Measurements from ENCODE around the gene GDAP2.

Gene GDAP2

DNA sequence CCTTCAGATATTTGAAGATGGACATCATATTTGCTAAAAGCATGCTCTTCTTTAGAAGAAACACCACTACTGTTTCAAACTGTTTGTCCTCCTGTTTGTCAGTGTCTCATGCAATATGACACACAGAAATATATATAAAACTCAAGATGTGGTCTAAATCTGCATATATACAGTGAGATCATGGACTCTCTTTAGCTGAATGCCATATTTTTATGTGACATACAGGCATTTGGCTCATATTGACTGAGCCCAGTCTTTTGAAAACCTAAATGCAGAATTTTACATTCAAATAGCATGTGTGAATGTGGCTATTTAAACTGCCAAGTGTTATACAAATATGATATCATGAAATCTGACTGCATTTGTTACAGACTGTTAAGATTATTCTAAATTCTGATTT is 18.4 kb downstream of the GDAP2 start:
- H3K79me2 ChIP-seq (ENCODE audit: insufficient read depth, low read length), result no peaks in the 10 kb centered on the region
- H3K27ac ChIP-seq (ENCODE audit: low read depth, low read length, poor library complexity, severe bottlenecking), result no peak overlapping the region
- no peaks in the 10 kb centered on the region for H3K27me3 ChIP-seq (ENCODE audit: insufficient read depth, low read length)
- no peak overlapping the region for H2AFZ ChIP-seq (ENCODE audit: low read length)
- no peaks in the 10 kb centered on the region for H3K4me1 ChIP-seq (ENCODE audit: insufficient read depth, low read length, severe bottlenecking)
- H3K4me2 ChIP-seq (ENCODE audit: low read length), result no peak overlapping the region
- H3K4me3 ChIP-seq (ENCODE audit: low read depth, low read length, poor library complexity, severe bottlenecking), result no peak overlapping the region
- H3K36me3 ChIP-seq (ENCODE audit: insufficient read depth, low read length), result peaks cover 51% of the 10 kb centered on the region
- H3F3A ChIP-seq (ENCODE audit: insufficient read depth, low read length), result no peaks in the 10 kb centered on the region
- no peaks in the 10 kb centered on the region for H4K20me1 ChIP-seq (ENCODE audit: insufficient read depth, low read length)
- TF ChIP-seq EZH2 (IDR thresholded peaks at IDR 0.05; ENCODE audit: borderline replicate concordance, low read length), result no peak
- TF ChIP-seq, protein P1, sequence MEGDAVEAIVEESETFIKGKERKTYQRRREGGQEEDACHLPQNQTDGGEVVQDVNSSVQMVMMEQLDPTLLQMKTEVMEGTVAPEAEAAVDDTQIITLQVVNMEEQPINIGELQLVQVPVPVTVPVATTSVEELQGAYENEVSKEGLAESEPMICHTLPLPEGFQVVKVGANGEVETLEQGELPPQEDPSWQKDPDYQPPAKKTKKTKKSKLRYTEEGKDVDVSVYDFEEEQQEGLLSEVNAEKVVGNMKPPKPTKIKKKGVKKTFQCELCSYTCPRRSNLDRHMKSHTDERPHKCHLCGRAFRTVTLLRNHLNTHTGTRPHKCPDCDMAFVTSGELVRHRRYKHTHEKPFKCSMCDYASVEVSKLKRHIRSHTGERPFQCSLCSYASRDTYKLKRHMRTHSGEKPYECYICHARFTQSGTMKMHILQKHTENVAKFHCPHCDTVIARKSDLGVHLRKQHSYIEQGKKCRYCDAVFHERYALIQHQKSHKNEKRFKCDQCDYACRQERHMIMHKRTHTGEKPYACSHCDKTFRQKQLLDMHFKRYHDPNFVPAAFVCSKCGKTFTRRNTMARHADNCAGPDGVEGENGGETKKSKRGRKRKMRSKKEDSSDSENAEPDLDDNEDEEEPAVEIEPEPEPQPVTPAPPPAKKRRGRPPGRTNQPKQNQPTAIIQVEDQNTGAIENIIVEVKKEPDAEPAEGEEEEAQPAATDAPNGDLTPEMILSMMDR (IDR thresholded peaks at IDR 0.05; ENCODE audit: low read length), result no peak
- H3K9ac ChIP-seq (ENCODE audit: low read length), result no peak overlapping the region
- H3K9me3 ChIP-seq (ENCODE audit: low read length), result no peaks in the 10 kb centered on the region
- no peaks in the 10 kb centered on the region for H3K9me2 ChIP-seq (ENCODE audit: low read depth, low read length)

DNA sequence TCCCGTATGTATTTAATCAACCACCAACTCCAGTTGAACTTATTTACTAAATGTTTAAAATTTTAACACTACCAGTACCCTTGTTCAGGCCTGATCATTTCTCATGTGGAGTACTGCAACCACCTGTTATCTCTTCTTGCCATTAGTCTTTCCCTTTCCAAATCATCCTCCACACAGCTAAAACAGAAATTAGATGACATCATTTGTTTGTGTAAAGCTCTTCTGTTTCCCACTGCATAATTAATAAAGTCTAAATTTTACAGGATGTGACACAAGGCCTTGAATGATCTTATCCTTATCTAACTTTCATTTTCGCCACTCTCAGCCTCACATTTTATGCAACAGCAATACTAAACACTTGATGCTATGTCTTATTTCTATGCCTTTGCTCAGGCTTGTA is 24.4 kb downstream of the GDAP2 start:
- Histone ChIP-seq H3K9me2 (ENCODE audit: low read depth, low read length) (no peaks in the 10 kb centered on the region), H3K36me3 (ENCODE audit: insufficient read depth, low read length) (peaks cover 30% of the 10 kb centered on the region), H2AFZ (ENCODE audit: low read length) (no peak overlapping the region)

DNA sequence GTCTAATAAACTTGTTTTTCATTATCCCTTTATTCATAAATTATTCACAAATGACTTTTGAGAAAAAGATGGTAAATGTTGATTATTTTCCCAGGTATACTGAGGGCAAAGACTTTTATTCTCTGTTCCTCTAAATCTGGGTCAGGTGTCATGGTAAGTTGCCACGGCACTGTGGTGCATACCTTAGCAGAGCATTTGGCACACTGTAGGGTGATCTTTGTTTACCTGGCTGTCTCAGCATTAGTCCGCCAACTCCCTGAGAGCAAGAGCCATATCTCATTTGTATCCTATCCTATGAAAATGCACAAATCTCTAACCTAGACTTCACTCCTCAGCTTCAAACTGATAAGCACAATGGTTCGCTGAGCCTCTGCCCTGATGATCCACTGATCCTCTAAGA is 24.9 kb downstream of the GDAP2 start:
- Histone ChIP-seq H3K9ac (ENCODE audit: low read length) (no peak overlapping the region), H3K4me1 (ENCODE audit: insufficient read depth, low read length, severe bottlenecking) (no peaks in the 10 kb centered on the region), H3K9me3 (ENCODE audit: low read length) (no peaks in the 10 kb centered on the region), H3K27ac (ENCODE audit: low read depth, low read length, poor library complexity, severe bottlenecking) (no peak overlapping the region), H2AFZ (ENCODE audit: low read length) (no peak overlapping the region), H3F3A (ENCODE audit: insufficient read depth, low read length) (no peaks in the 10 kb centered on the region), H3K36me3 (ENCODE audit: insufficient read depth, low read length) (peaks cover 30% of the 10 kb centered on the region), H3K4me3 (ENCODE audit: low read depth, low read length, poor library complexity, severe bottlenecking) (no peak overlapping the region), H3K27me3 (ENCODE audit: insufficient read depth, low read length) (no peaks in the 10 kb centered on the region), H3K79me2 (ENCODE audit: insufficient read depth, low read length) (no peaks in the 10 kb centered on the region), H3K9me2 (ENCODE audit: low read depth, low read length) (no peaks in the 10 kb centered on the region), H3K4me2 (ENCODE audit: low read length) (no peak overlapping the region), H4K20me1 (ENCODE audit: insufficient read depth, low read length) (no peaks in the 10 kb centered on the region)
- TF ChIP-seq, protein P1 (IDR thresholded peaks at IDR 0.05; ENCODE audit: low read length), result no peak
- TF ChIP-seq EZH2 (IDR thresholded peaks at IDR 0.05; ENCODE audit: borderline replicate concordance, low read length), result no peak

More for the DNA sequence above, 24.4 kb downstream of the GDAP2 start:
- no peaks in the 10 kb centered on the region for H3K27me3 ChIP-seq (ENCODE audit: insufficient read depth, low read length)
- H3K79me2 ChIP-seq (ENCODE audit: insufficient read depth, low read length), result no peaks in the 10 kb centered on the region
- H3K4me2 ChIP-seq (ENCODE audit: low read length), result no peak overlapping the region
- H3K4me3 ChIP-seq (ENCODE audit: low read depth, low read length, poor library complexity, severe bottlenecking), result no peak overlapping the region
- no peaks in the 10 kb centered on the region for H3F3A ChIP-seq (ENCODE audit: insufficient read depth, low read length)
- H3K4me1 ChIP-seq (ENCODE audit: insufficient read depth, low read length, severe bottlenecking), result no peaks in the 10 kb centered on the region
- no peak overlapping the region for H3K27ac ChIP-seq (ENCODE audit: low read depth, low read length, poor library complexity, severe bottlenecking)
- H3K9me3 ChIP-seq (ENCODE audit: low read length), result no peaks in the 10 kb centered on the region
- H3K9ac ChIP-seq (ENCODE audit: low read length), result no peak overlapping the region
- no peaks in the 10 kb centered on the region for H4K20me1 ChIP-seq (ENCODE audit: insufficient read depth, low read length)
- TF ChIP-seq EZH2 (IDR thresholded peaks at IDR 0.05; ENCODE audit: borderline replicate concordance, low read length), result no peak
- TF ChIP-seq, protein P1 (IDR thresholded peaks at IDR 0.05; ENCODE audit: low read length), result no peak
